ENCODE measurements around the gene CCL1.

CCL1 gene

GRCh38 chr17:34370376-34370996 is 7.5 kb upstream of the CCL1 start:
- no peak overlapping the region for H3K9ac ChIP-seq (ENCODE audit: low read depth in 1 of 2, low read length in 2 of 2)
- no peak overlapping the region for H3K4me3 ChIP-seq (ENCODE audit: low read depth in 1 of 2, low read length in 2 of 2)
- H3K9me3 ChIP-seq (ENCODE audit: control insufficient read depth in 1 of 2, low read length in 2 of 2) = no peaks in the 10 kb centered on the region
- no peak overlapping the region for H3K27ac ChIP-seq (ENCODE audit: low read depth, low read length)
- peaks cover 0 to 3% of the 10 kb centered on the region in 2 donors for H3K27me3 ChIP-seq (ENCODE audit: control insufficient read depth in 1 of 2, insufficient read depth in 2 of 2, low read length in 2 of 2)
- H3K36me3 ChIP-seq (ENCODE audit: control insufficient read depth in 1 of 2, insufficient read depth in 2 of 2, low read length in 2 of 2) = no peaks in the 10 kb centered on the region
- peaks cover 9 to 13% of the 10 kb centered on the region in 2 donors for H3K4me1 ChIP-seq (ENCODE audit: control insufficient read depth in 1 of 2, insufficient read depth in 2 of 2, low read length in 2 of 2)

- Histone ChIP-seq H3K9ac (ENCODE audit: low read depth in 1 of 2, low read length in 2 of 2) (no peak overlapping the region), H3K27ac (ENCODE audit: low read depth, low read length) (no peak overlapping the region), H3K9me3 (ENCODE audit: control insufficient read depth in 1 of 2, low read length in 2 of 2) (no peaks in the 10 kb centered on the region), H3K36me3 (ENCODE audit: control insufficient read depth in 1 of 2, insufficient read depth in 2 of 2, low read length in 2 of 2) (no peaks in the 10 kb centered on the region), H3K4me3 (ENCODE audit: low read depth in 1 of 2, low read length in 2 of 2) (no peak overlapping the region), H3K27me3 (ENCODE audit: control insufficient read depth in 1 of 2, insufficient read depth in 2 of 2, low read length in 2 of 2) (peaks cover 0 to 3% of the 10 kb centered on the region in 2 donors), H3K4me1 (ENCODE audit: control insufficient read depth in 1 of 2, insufficient read depth in 2 of 2, low read length in 2 of 2) (peaks cover 9 to 13% of the 10 kb centered on the region in 2 donors)
These were observed 6.5 kb upstream of the CCL1 start for GRCh38 chr17:34369571-34369970.

GRCh38 chr17:34368946-34369500 is 6.0 kb upstream of the CCL1 start:
- Histone ChIP-seq H3K4me3 (ENCODE audit: low read depth in 1 of 2, low read length in 2 of 2) (no peak overlapping the region), H3K4me1 (ENCODE audit: control insufficient read depth in 1 of 2, insufficient read depth in 2 of 2, low read length in 2 of 2) (peaks cover 9 to 13% of the 10 kb centered on the region in 2 donors), H3K9me3 (ENCODE audit: control insufficient read depth in 1 of 2, low read length in 2 of 2) (no peaks in the 10 kb centered on the region), H3K27me3 (ENCODE audit: control insufficient read depth in 1 of 2, insufficient read depth in 2 of 2, low read length in 2 of 2) (peaks cover 0 to 3% of the 10 kb centered on the region in 2 donors), H3K36me3 (ENCODE audit: control insufficient read depth in 1 of 2, insufficient read depth in 2 of 2, low read length in 2 of 2) (no peaks in the 10 kb centered on the region), H3K9ac (ENCODE audit: low read depth in 1 of 2, low read length in 2 of 2) (no peak overlapping the region), H3K27ac (ENCODE audit: low read depth, low read length) (no peak overlapping the region)

GRCh38 chr17:34368196-34368945 is 5.3 kb upstream of the CCL1 start:
- Histone ChIP-seq H3K4me3 (ENCODE audit: low read depth in 1 of 2, low read length in 2 of 2) (no peak overlapping the region), H3K9me3 (ENCODE audit: control insufficient read depth in 1 of 2, low read length in 2 of 2) (no peaks in the 10 kb centered on the region), H3K9ac (ENCODE audit: low read depth in 1 of 2, low read length in 2 of 2) (no peak overlapping the region), H3K27ac (ENCODE audit: low read depth, low read length) (no peak overlapping the region), H3K4me1 (ENCODE audit: control insufficient read depth in 1 of 2, insufficient read depth in 2 of 2, low read length in 2 of 2) (peaks cover 9 to 13% of the 10 kb centered on the region in 2 donors), H3K36me3 (ENCODE audit: control insufficient read depth in 1 of 2, insufficient read depth in 2 of 2, low read length in 2 of 2) (no peaks in the 10 kb centered on the region), H3K27me3 (ENCODE audit: control insufficient read depth in 1 of 2, insufficient read depth in 2 of 2, low read length in 2 of 2) (peaks cover 0 to 3% of the 10 kb centered on the region in 2 donors)

GRCh38 chr17:34367486-34368195 is 4.6 kb upstream of the CCL1 start:
- Histone ChIP-seq H3K4me1 (ENCODE audit: control insufficient read depth in 1 of 2, insufficient read depth in 2 of 2, low read length in 2 of 2) (peaks cover 9 to 13% of the 10 kb centered on the region in 2 donors), H3K9me3 (ENCODE audit: control insufficient read depth in 1 of 2, low read length in 2 of 2) (no peaks in the 10 kb centered on the region), H3K4me3 (ENCODE audit: low read depth in 1 of 2, low read length in 2 of 2) (no peak overlapping the region), H3K27ac (ENCODE audit: low read depth, low read length) (no peak overlapping the region), H3K36me3 (ENCODE audit: control insufficient read depth in 1 of 2, insufficient read depth in 2 of 2, low read length in 2 of 2) (no peaks in the 10 kb centered on the region), H3K27me3 (ENCODE audit: control insufficient read depth in 1 of 2, insufficient read depth in 2 of 2, low read length in 2 of 2) (peaks cover 0 to 3% of the 10 kb centered on the region in 2 donors), H3K9ac (ENCODE audit: low read depth in 1 of 2, low read length in 2 of 2) (no peak overlapping the region)

- H3K4me1 ChIP-seq (ENCODE audit: control insufficient read depth in 1 of 2, insufficient read depth in 2 of 2, low read length in 2 of 2) = peaks cover 7 to 13% of the 10 kb centered on the region in 2 donors
- H3K27me3 ChIP-seq (ENCODE audit: control insufficient read depth in 1 of 2, insufficient read depth in 2 of 2, low read length in 2 of 2) = peaks cover 0 to 3% of the 10 kb centered on the region in 2 donors
- H3K9me3 ChIP-seq (ENCODE audit: control insufficient read depth in 1 of 2, low read length in 2 of 2) = no peaks in the 10 kb centered on the region
- no peaks in the 10 kb centered on the region for H3K36me3 ChIP-seq (ENCODE audit: control insufficient read depth in 1 of 2, insufficient read depth in 2 of 2, low read length in 2 of 2)
- no peak overlapping the region for H3K4me3 ChIP-seq (ENCODE audit: low read depth in 1 of 2, low read length in 2 of 2)
- H3K9ac ChIP-seq (ENCODE audit: low read depth in 1 of 2, low read length in 2 of 2) = no peak overlapping the region
- H3K27ac ChIP-seq (ENCODE audit: low read depth, low read length) = no peak overlapping the region
These were observed 3.6 kb upstream of the CCL1 start for GRCh38 chr17:34366529-34367107.

GRCh38 chr17:34366010-34366409 is 3.0 kb upstream of the CCL1 start:
- no peak overlapping the region for H3K27ac ChIP-seq (ENCODE audit: low read depth, low read length)
- peaks cover 7 to 13% of the 10 kb centered on the region in 2 donors for H3K4me1 ChIP-seq (ENCODE audit: control insufficient read depth in 1 of 2, insufficient read depth in 2 of 2, low read length in 2 of 2)
- H3K27me3 ChIP-seq (ENCODE audit: control insufficient read depth in 1 of 2, insufficient read depth in 2 of 2, low read length in 2 of 2) = peaks cover 0 to 3% of the 10 kb centered on the region in 2 donors
- no peak overlapping the region for H3K4me3 ChIP-seq (ENCODE audit: low read depth in 1 of 2, low read length in 2 of 2)
- no peaks in the 10 kb centered on the region for H3K9me3 ChIP-seq (ENCODE audit: control insufficient read depth in 1 of 2, low read length in 2 of 2)
- H3K36me3 ChIP-seq (ENCODE audit: control insufficient read depth in 1 of 2, insufficient read depth in 2 of 2, low read length in 2 of 2) = no peaks in the 10 kb centered on the region
- no peak overlapping the region for H3K9ac ChIP-seq (ENCODE audit: low read depth in 1 of 2, low read length in 2 of 2)

- Histone ChIP-seq H3K9ac (ENCODE audit: low read depth in 1 of 2, low read length in 2 of 2) (no peak overlapping the region), H3K27me3 (ENCODE audit: control insufficient read depth in 1 of 2, insufficient read depth in 2 of 2, low read length in 2 of 2) (peaks cover 0 to 3% of the 10 kb centered on the region in 2 donors), H3K4me1 (ENCODE audit: control insufficient read depth in 1 of 2, insufficient read depth in 2 of 2, low read length in 2 of 2) (peaks cover 6 to 8% of the 10 kb centered on the region in 2 donors), H3K9me3 (ENCODE audit: control insufficient read depth in 1 of 2, low read length in 2 of 2) (no peaks in the 10 kb centered on the region), H3K27ac (ENCODE audit: low read depth, low read length) (no peak overlapping the region), H3K4me3 (ENCODE audit: low read depth in 1 of 2, low read length in 2 of 2) (no peak overlapping the region), H3K36me3 (ENCODE audit: control insufficient read depth in 1 of 2, insufficient read depth in 2 of 2, low read length in 2 of 2) (no peaks in the 10 kb centered on the region)
These were observed 2.3 kb upstream of the CCL1 start for GRCh38 chr17:34365340-34365739.

GRCh38 chr17:34364751-34365150 is 1.7 kb upstream of the CCL1 start:
- Histone ChIP-seq H3K9me3 (ENCODE audit: control insufficient read depth in 1 of 2, low read length in 2 of 2) (no peaks in the 10 kb centered on the region), H3K27ac (ENCODE audit: low read depth, low read length) (no peak overlapping the region), H3K4me1 (ENCODE audit: control insufficient read depth in 1 of 2, insufficient read depth in 2 of 2, low read length in 2 of 2) (peaks cover 4 to 8% of the 10 kb centered on the region in 2 donors), H3K4me3 (ENCODE audit: low read depth in 1 of 2, low read length in 2 of 2) (no peak overlapping the region), H3K36me3 (ENCODE audit: control insufficient read depth in 1 of 2, insufficient read depth in 2 of 2, low read length in 2 of 2) (no peaks in the 10 kb centered on the region), H3K27me3 (ENCODE audit: control insufficient read depth in 1 of 2, insufficient read depth in 2 of 2, low read length in 2 of 2) (peaks cover 0 to 3% of the 10 kb centered on the region in 2 donors), H3K9ac (ENCODE audit: low read depth in 1 of 2, low read length in 2 of 2) (no peak overlapping the region)

Measured in duodenal mucosa (tissue), 2 donors.